HepG2 (cell line): ENCODE measurements around the gene FASTKD1. TPM values are rescaled to one million over a fixed set of nuclear protein-coding genes. Genes with fewer than 3 reads are reported as not detected.
"Not testable (repeated sequence)": the region's sequence is repeated elsewhere in the genome, so short reads cannot be mapped to it uniquely, and the experiment has no call there.

Experiments
- ATAC-seq: fragments of 200-7000 bp; cut with Tn5 transposase; 3 replicates; pipeline ENCODE4 v1.9.1; 2020; ENCODE audit warnings: mild to moderate bottlenecking, moderate library complexity
- BruUV-seq: library from RNA; stranded (reverse); fragments of 400-500 nt; replicated peaks from 2 replicates; lab custom pipeline; 2021; lab: Mats Ljungman, UMichigan
- CTCF ChIA-PET: fragments of 300-600 bp; formaldehyde crosslinking; extraction: SDS; loops from one replicate; lab custom pipeline; 2021; ENCODE audit warnings: low total read pairs, inconsistent platforms, low intra/inter-chr PET ratio; lab: Yijun Ruan, JAX
- POLR2A ChIA-PET: fragments of 350-600 bp; sonication (Branson Sonifier 250); formaldehyde crosslinking; loops from one replicate; lab custom pipeline; 2020; ENCODE audit warnings: antibody characterized with exemption, inconsistent platforms; lab: Yijun Ruan, JAX
- DNase-seq: peaks from one replicate; pipeline ENCODE4 v3.0.0-alpha.2; 2015; ENCODE audit warnings: low spot score
- FAIRE-seq: peaks from 3 replicates; lab custom pipeline; 2011; peaks lifted over from hg19 to GRCh38; lab: Jason Lieb, UNC
- H2AFZ ChIP-seq: one replicate; pipeline ENCODE4 v1.6.1; 2011; ENCODE audit warnings: low read length, inconsistent platforms
- H3K27ac ChIP-seq: fragments of 300-600 bp; 3 replicates; pipeline ENCODE4 v1.8.0; 2011; ENCODE audit warnings: mixed run types, mild to moderate bottlenecking, mixed read lengths, low read length, inconsistent platforms; ENCODE audit not compliant: insufficient read depth; ENCODE audit errors: extremely low read length
- H3K27me3 ChIP-seq, 2 experiments: fragments of 200-600 bp in 1 of 2; 2 replicates in 1 of 2; 3 replicates in 1 of 2; pipeline versions ENCODE4 v1.6.0 to v1.8.0; 2011; ENCODE audit warnings: low read length in 2 of 2, mild to moderate bottlenecking in 2 of 2, moderate library complexity in 2 of 2, inconsistent platforms in 1 of 2; ENCODE audit not compliant: insufficient read depth in 2 of 2, control insufficient read depth in 1 of 2
- H3K36me3 ChIP-seq, 2 experiments: fragments of 200-600 bp in 1 of 2; replicated peaks in 1 of 2; 2 replicates in 1 of 2; 3 replicates in 1 of 2; pipeline versions ENCODE4 v1.5.1 to v1.8.0; 2011; ENCODE audit warnings: low read length in 2 of 2, inconsistent platforms in 1 of 2; ENCODE audit not compliant: insufficient read depth in 2 of 2, control insufficient read depth in 1 of 2
- H3K4me1 ChIP-seq: 2 replicates; pipeline ENCODE4 v1.5.1; 2012; ENCODE audit warnings: low read length, inconsistent platforms; ENCODE audit not compliant: insufficient read depth
- H3K4me2 ChIP-seq: 2 replicates; pipeline ENCODE4 v1.6.0; 2011; ENCODE audit warnings: low read depth, low read length, inconsistent platforms
- H3K4me3 ChIP-seq, 3 experiments: fragments of 200-600 bp in 1 of 3; sonication (generic), shearing (Covaris generic) in 1 of 3; replicated peaks in 1 of 3; 2 replicates each; pipeline ENCODE4 v1.5.1; 2011 to 2016; ENCODE audit warnings: low read length in 3 of 3, inconsistent platforms in 2 of 3, low read depth in 2 of 3, mild to moderate bottlenecking in 2 of 3, control low read depth in 1 of 3, mixed read lengths in 1 of 3; ENCODE audit not compliant: insufficient read depth in 1 of 3
- H3K79me2 ChIP-seq: one replicate; pipeline ENCODE4 v1.6.1; 2011; ENCODE audit warnings: low read length, inconsistent platforms; ENCODE audit not compliant: insufficient read depth
- H3K9ac ChIP-seq: 2 replicates; pipeline ENCODE4 v1.6.0; 2011; ENCODE audit warnings: mild to moderate bottlenecking, low read depth, low read length, inconsistent platforms; ENCODE audit not compliant: insufficient read depth
- H3K9me3 ChIP-seq: 2 replicates; pipeline ENCODE4 v1.5.1; 2012; ENCODE audit warnings: mild to moderate bottlenecking, low read length
- H4K20me1 ChIP-seq: 2 replicates; pipeline ENCODE4 v1.6.0; 2011; ENCODE audit warnings: inconsistent platforms, mild to moderate bottlenecking, low read length, moderate library complexity; ENCODE audit not compliant: insufficient read depth
- CREM ChIP-seq, 2 experiments: sonication (generic) in 1 of 2; formaldehyde crosslinking in 1 of 2; IDR thresholded peaks; 2 replicates each; pipeline versions ENCODE4 v1.4.0 to v1.6.1; 2016 to 2020; ENCODE audit warnings: antibody characterized with exemption in 1 of 2, mild to moderate bottlenecking in 1 of 2, missing genetic modification reagents in 1 of 2
- ELF1 ChIP-seq: sonication (generic); formaldehyde crosslinking; IDR thresholded peaks from 2 replicates; pipeline ENCODE4 v1.4.0; 2020; ENCODE audit warnings: missing genetic modification reagents
- IRF2 ChIP-seq: IDR thresholded peaks from 2 replicates; pipeline ENCODE4 v1.6.1; 2018; ENCODE audit warnings: missing genetic modification reagents, missing compliant biosample characterization
- MBNL3 ChIP-seq: fragments of 250-450 bp; sonication (Bioruptor Pico); conservative IDR thresholded peaks from 2 replicates; pipeline ENCODE4 v1.8.0; 2022; ENCODE audit warnings: mild to moderate bottlenecking, inconsistent platforms
- MTF2 ChIP-seq: sonication (generic); formaldehyde crosslinking; IDR thresholded peaks from 2 replicates; pipeline ENCODE4 v1.5.0; 2020; ENCODE audit warnings: missing genetic modification reagents, borderline replicate concordance
- NFKBIZ ChIP-seq: IDR thresholded peaks from 2 replicates; pipeline ENCODE4 v1.6.1; 2018; ENCODE audit warnings: missing genetic modification reagents, missing compliant biosample characterization
- ZNF460 ChIP-seq: sonication (generic); formaldehyde crosslinking; IDR thresholded peaks from 2 replicates; pipeline ENCODE4 v1.5.1; 2020; ENCODE audit warnings: missing genetic modification reagents, mild to moderate bottlenecking, borderline replicate concordance
- ZNF513 ChIP-seq: sonication (generic); formaldehyde crosslinking; conservative IDR thresholded peaks from 2 replicates; pipeline ENCODE4 v1.5.0; 2020; ENCODE audit warnings: missing genetic modification reagents
- ZNF550 ChIP-seq: sonication (generic); formaldehyde crosslinking; IDR thresholded peaks from 2 replicates; pipeline ENCODE4 v1.4.0; 2020; ENCODE audit warnings: mild to moderate bottlenecking, missing genetic modification reagents, borderline replicate concordance
- WGBS: methylation state at CpG from one replicate; pipeline ENCODE4 v1.1.6; 2017; ENCODE audit warnings: low lambda C conversion rate; 5-methylcytosine and 5-hydroxymethylcytosine counted together
- in situ Hi-C: cut with HindIII; loops from 2 replicates; pipeline ENCODE4 v1.10.0; 2017; ENCODE audit warnings: low pct_unique_long_range_greater_than_20kb; ENCODE audit not compliant: extremely low pct_ligation_motif_present
- intact Hi-C: fragments of 100-400 bp; cut with micrococcal nuclease; formaldehyde crosslinking; loops from one replicate; pipeline ENCODE4 v1.10.0; 2022; ENCODE audit not compliant: unreplicated experiment
- polyA plus RNA-seq, 8 experiments: library from polyadenylated mRNA; depleted of rRNA in 3 of 8; stranded (reverse) in 7 of 8; unstranded in 1 of 8; fragments of >200 nt; fragmentation: Illumina TruSeq in 4 of 8; extraction: Trizol in 4 of 8; gene quantifications; 2 replicates each; pipeline versions ENCODE4 v1.2.1 to v1.2.3, GENCODE V29; 2011 to 2016; ENCODE audit warnings: low read depth in 4 of 8, missing spikeins in 1 of 8, mixed read lengths in 1 of 8; ENCODE audit not compliant: insufficient read depth in 1 of 8
- total RNA-seq, 5 experiments: library from RNA; depleted of rRNA; stranded (reverse); fragments of >200 nt; fragmentation: Illumina TruSeq; extraction: Trizol; gene quantifications; 2 replicates each; pipeline ENCODE4 v1.2.3, GENCODE V29; 2016; ENCODE audit warnings: low read depth in 1 of 5
- TF ChIP-seq, protein P1 (sequence below): sonication (generic); formaldehyde crosslinking; IDR thresholded peaks from 2 replicates; pipeline ENCODE4 v1.9.0; 2021; ENCODE audit warnings: missing genetic modification reagents, mild to moderate bottlenecking, borderline replicate concordance
- TF ChIP-seq, protein P2 (sequence below): sonication (generic); formaldehyde crosslinking; IDR thresholded peaks from 2 replicates; pipeline ENCODE4 v1.4.0; 2020; ENCODE audit warnings: low read depth, mild to moderate bottlenecking, missing genetic modification reagents

The FASTKD1 gene
- total and polyA plus RNA-seq, 2 of the 13 experiments (the other 11 are each of a cell fraction or from before 2014, with no cell fraction given): 35.0 to 38.0 TPM

DNA sequence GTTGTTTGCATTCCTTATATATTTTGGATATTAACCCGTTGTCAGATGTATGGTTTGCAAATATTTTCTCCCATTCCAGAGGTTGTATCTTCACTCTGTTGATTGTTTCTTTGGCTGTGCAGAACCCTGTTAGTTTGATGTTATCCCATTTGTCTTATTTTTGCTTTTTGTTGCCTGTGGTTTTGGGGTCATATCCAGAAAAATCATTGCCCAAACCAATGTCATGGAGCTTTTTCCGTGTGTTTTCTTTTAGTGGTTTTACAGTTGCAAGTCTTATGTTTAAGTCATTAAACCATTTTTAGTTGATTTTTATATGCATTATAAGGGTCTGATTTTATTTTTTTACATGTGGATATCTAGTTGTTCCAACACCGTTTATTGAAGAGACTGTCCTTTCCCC lies 46.3 kb upstream of the FASTKD1 start:
- intact Hi-C loops: no loop called here
- no peak overlapping the region for H3K9ac ChIP-seq
- H3K27me3 ChIP-seq: no peaks in the 10 kb centered on the region
- H3K4me1 ChIP-seq: no peaks in the 10 kb centered on the region
- no peak overlapping the region for H3K27ac ChIP-seq
- H3K9me3 ChIP-seq: no peaks in the 10 kb centered on the region
- TF ChIP-seq CREM (IDR thresholded peaks at IDR 0.05) (no peak), CREM (CRISPR knock-in tag; IDR thresholded peaks at IDR 0.05) (no peak), MTF2 (no peak), MBNL3 (CRISPR knock-in tag) (no peak), ZNF460 (CRISPR knock-in tag) (no peak), ZNF550 (CRISPR knock-in tag) (no peak), NFKBIZ (CRISPR knock-in tag) (no peak), ZNF513 (CRISPR knock-in tag) (no peak), ELF1 (CRISPR knock-in tag) (no peak), IRF2 (CRISPR knock-in tag) (no peak)
- TF ChIP-seq, protein P1, sequence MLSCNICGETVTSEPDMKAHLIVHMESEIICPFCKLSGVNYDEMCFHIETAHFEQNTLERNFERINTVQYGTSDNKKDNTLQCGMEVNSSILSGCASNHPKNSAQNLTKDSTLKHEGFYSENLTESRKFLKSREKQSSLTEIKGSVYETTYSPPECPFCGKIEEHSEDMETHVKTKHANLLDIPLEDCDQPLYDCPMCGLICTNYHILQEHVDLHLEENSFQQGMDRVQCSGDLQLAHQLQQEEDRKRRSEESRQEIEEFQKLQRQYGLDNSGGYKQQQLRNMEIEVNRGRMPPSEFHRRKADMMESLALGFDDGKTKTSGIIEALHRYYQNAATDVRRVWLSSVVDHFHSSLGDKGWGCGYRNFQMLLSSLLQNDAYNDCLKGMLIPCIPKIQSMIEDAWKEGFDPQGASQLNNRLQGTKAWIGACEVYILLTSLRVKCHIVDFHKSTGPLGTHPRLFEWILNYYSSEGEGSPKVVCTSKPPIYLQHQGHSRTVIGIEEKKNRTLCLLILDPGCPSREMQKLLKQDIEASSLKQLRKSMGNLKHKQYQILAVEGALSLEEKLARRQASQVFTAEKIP (CRISPR knock-in tag): no peak
- TF ChIP-seq, protein P2, sequence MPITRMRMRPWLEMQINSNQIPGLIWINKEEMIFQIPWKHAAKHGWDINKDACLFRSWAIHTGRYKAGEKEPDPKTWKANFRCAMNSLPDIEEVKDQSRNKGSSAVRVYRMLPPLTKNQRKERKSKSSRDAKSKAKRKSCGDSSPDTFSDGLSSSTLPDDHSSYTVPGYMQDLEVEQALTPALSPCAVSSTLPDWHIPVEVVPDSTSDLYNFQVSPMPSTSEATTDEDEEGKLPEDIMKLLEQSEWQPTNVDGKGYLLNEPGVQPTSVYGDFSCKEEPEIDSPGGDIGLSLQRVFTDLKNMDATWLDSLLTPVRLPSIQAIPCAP (CRISPR knock-in tag): no peak
- ChIA-PET CTCF (no interaction called here), POLR2A (no interaction called here)
- WGBS: 63% methylated on average over 3 of the region's 3 CpGs
- FAIRE-seq (no peak), DNase-seq (no peak), ATAC-seq (no peak)
- in situ Hi-C loops: no loop called here
- no peak overlapping the region for H3K4me3 ChIP-seq
- peaks cover 14 to 56% of the 10 kb centered on the region in 2 experiments for H3K36me3 ChIP-seq
- H2AFZ ChIP-seq: no peak overlapping the region
- BruUV-seq: no TSS peak
- peaks cover 24% of the 10 kb centered on the region for H3K79me2 ChIP-seq
- H3K4me2 ChIP-seq: no peak overlapping the region
- H4K20me1 ChIP-seq: no peaks in the 10 kb centered on the region

GRCh38 chr2:169615982-169616381 lies 42.3 kb upstream of the FASTKD1 start:
- H3K4me1 ChIP-seq, CTCF ChIA-PET, H4K20me1 ChIP-seq, H2AFZ ChIP-seq, H3K27me3 ChIP-seq, H3K4me2 ChIP-seq, BruUV-seq, intact Hi-C loops, H3K4me3 ChIP-seq, FAIRE-seq, ATAC-seq, POLR2A ChIA-PET, DNase-seq, in situ Hi-C loops, H3K9me3 ChIP-seq, H3K27ac ChIP-seq, H3K9ac ChIP-seq: not testable (repeated sequence)
- Histone ChIP-seq H3K79me2 (peaks cover 24% of the 10 kb centered on the region), H3K36me3 (peaks cover 11 to 59% of the 10 kb centered on the region in 2 experiments)
- WGBS: 100% methylated on average over 1 of the region's 1 CpG
